ENCODE measurements around the gene SMAP1. TPM values are rescaled to one million over a fixed set of nuclear protein-coding genes. Genes with fewer than 3 reads are reported as not detected.

SMAP1 gene
- total and polyA plus RNA-seq, 9 of the 15 experiments (the other 6 are each of a cell fraction or from before 2014, with no cell fraction given), result 11.4 to 26.4 (median 15.5) TPM

- FAIRE-seq (no peak), ATAC-seq (peak; percentile 66), DNase-seq (ENCODE audit: extremely low read depth in 1 of 4, low spot score in 3 of 4) (peak in 1 of 4 experiments; percentile 18)
- Histone ChIP-seq H2AFZ (ENCODE audit: low read depth, low read length) (no peak overlapping the region), H3K4me3 (no peak overlapping the region), H3K9me1 (ENCODE audit: control insufficient read depth, insufficient read depth, low read length) (no peaks in the 10 kb centered on the region), H3K79me2 (ENCODE audit: control insufficient read depth, insufficient read depth, low read length) (no peaks in the 10 kb centered on the region), H3K4me2 (ENCODE audit: insufficient read depth, low read length) (no peak overlapping the region), H3K27ac (ENCODE audit: extremely low read depth, low read depth, low read length) (no peak overlapping the region), H4K20me1 (replicated peaks; ENCODE audit: control insufficient read depth, insufficient read depth, low read length) (peaks cover 2% of the 10 kb centered on the region; the same call in 1 of the 2 replicates), H3K27me3 (ENCODE audit: control insufficient read depth in 2 of 2, insufficient read depth in 2 of 2, low read length in 2 of 2) (no peaks in the 10 kb centered on the region), H3K36me3 (ENCODE audit: control insufficient read depth, insufficient read depth, low read length) (no peaks in the 10 kb centered on the region), H3K4me1 (replicated peaks in 1 of 2; ENCODE audit: control insufficient read depth in 2 of 2, insufficient read depth in 2 of 2, low read length in 2 of 2) (peaks cover 0 to 6% of the 10 kb centered on the region in 2 experiments; a peak in 2 of 5 replicates), H3K9me3 (replicated peaks; ENCODE audit: control insufficient read depth, insufficient read depth, low read depth, low read length) (no peaks in the 10 kb centered on the region), H3K9ac (ENCODE audit: insufficient read depth in 1 of 2, low read depth in 2 of 2, low read length in 2 of 2) (no peak overlapping the region)
- ChIA-PET POLR2A (interaction anchor here (0.7 kb wide), 1 partner anchor 18 kb away, joined by 3 read pairs; no protein-coding TSS in a partner anchor), CTCF (ENCODE audit: low intra/inter-chr PET ratio) (no interaction called here)
- WGBS (ENCODE audit: insufficient coverage, low coverage, missing lambda C conversion rate), result 33% methylated on average over 7 of the region's 7 CpGs
- intact Hi-C loops (cut with micrococcal nuclease) (no loop called here), in situ Hi-C loops (cut with MboI) (no loop called here)
- BruUV-seq (replicated peaks), result no TSS peak
- peak; percentile 65; the same call in 1 of the 2 replicates for TF ChIP-seq CEBPG (CRISPR knock-in tag; IDR thresholded peaks at IDR 0.05)
- peak in 1 of 2 experiments; percentile 84; a peak in 2 of 4 replicates for TF ChIP-seq CEBPG (tag; conservative IDR thresholded peaks at IDR 0.05 in 1 of 2, IDR thresholded peaks at IDR 0.05 in 1 of 2)
- TF ChIP-seq ARID1B (IDR thresholded peaks at IDR 0.05), result peak; percentile 42
- TF ChIP-seq ATF3 (IDR thresholded peaks at IDR 0.05), result peak; percentile 51; the same call in 1 of the 2 replicates
- no peak for TF ChIP-seq ATF3 (CRISPR knock-in tag; conservative IDR thresholded peaks at IDR 0.05)
- no peak for TF ChIP-seq ZBTB1 (CRISPR knock-in tag; IDR thresholded peaks at IDR 0.05; ENCODE audit: borderline replicate concordance, low read depth)
- 0 out of 2 replicates have a peak, but pooled peaks have one; percentile 13 for TF ChIP-seq CTBP1 (IDR thresholded peaks at IDR 0.05; ENCODE audit: borderline replicate concordance)
- no peak for TF ChIP-seq LARP7 (IDR thresholded peaks at IDR 0.05)
- TF ChIP-seq BRF1 (IDR thresholded peaks at IDR 0.05; ENCODE audit: borderline replicate concordance, extremely low read depth, insufficient read length), result no peak
- TF ChIP-seq, protein P1, sequence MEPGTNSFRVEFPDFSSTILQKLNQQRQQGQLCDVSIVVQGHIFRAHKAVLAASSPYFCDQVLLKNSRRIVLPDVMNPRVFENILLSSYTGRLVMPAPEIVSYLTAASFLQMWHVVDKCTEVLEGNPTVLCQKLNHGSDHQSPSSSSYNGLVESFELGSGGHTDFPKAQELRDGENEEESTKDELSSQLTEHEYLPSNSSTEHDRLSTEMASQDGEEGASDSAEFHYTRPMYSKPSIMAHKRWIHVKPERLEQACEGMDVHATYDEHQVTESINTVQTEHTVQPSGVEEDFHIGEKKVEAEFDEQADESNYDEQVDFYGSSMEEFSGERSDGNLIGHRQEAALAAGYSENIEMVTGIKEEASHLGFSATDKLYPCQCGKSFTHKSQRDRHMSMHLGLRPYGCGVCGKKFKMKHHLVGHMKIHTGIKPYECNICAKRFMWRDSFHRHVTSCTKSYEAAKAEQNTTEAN (CRISPR knock-in tag; IDR thresholded peaks at IDR 0.05), result no peak
- TF ChIP-seq TAL1 (IDR thresholded peaks at IDR 0.05), result peak; percentile 39; the same call in 1 of the 2 replicates
- peak; percentile 75 for TF ChIP-seq MEIS2 (IDR thresholded peaks at IDR 0.05; ENCODE audit: partially characterized antibody)
- peak; percentile 67; the same call in 1 of the 2 replicates for TF ChIP-seq SPI1 (IDR thresholded peaks at IDR 0.05; ENCODE audit: borderline replicate concordance, low read depth, low read length)
- no peak for TF ChIP-seq BCL6 (CRISPR knock-in tag; IDR thresholded peaks at IDR 0.05)
- no peak for TF ChIP-seq RBM14 (IDR thresholded peaks at IDR 0.05; ENCODE audit: borderline replicate concordance, insufficient read depth, low read depth, low read length)
- TF ChIP-seq RBM25 (IDR thresholded peaks at IDR 0.05; ENCODE audit: low read depth, low read length, severe bottlenecking), result no peak
- no peak for TF ChIP-seq PRMT5 (CRISPR knock-in tag; IDR thresholded peaks at IDR 0.05)
- TF ChIP-seq KLF6 (CRISPR knock-in tag; IDR thresholded peaks at IDR 0.05; ENCODE audit: borderline replicate concordance), result no peak
Observed at GRCh38 chr6:70839286-70840266, 171.9 kb downstream of the SMAP1 start.

Measured in K562 (cell line).